Aorta (tissue), 5 donors: ENCODE data around the gene MAGEC3. TPM values are rescaled to one million over a fixed set of nuclear protein-coding genes. Genes with fewer than 3 reads are reported as not detected.

Source experiments
- ATAC-seq: fragments of 200-7000 bp; cut with Tn5 transposase; one replicate; pipeline ENCODE4 v1.9.1; 2022; ENCODE audit warnings: moderate library complexity; ENCODE audit not compliant: low FRiP score
- DNase-seq, 2 donors: peaks; one replicate each; pipeline ENCODE4 v3.0.0-alpha.2; 2020
- H3K27ac ChIP-seq, 2 donors: one replicate each; pipeline ENCODE4 v1.5.1; 2013; ENCODE audit warnings: low read length in 2 of 2, mild to moderate bottlenecking in 2 of 2, moderate library complexity in 2 of 2, control low read depth in 1 of 2, inconsistent platforms in 1 of 2, low read depth in 1 of 2
- H3K27me3 ChIP-seq, 2 donors: one replicate each; pipeline ENCODE4 v1.6.1; 2013; ENCODE audit warnings: control low read depth in 1 of 2, low read length in 1 of 2, mild to moderate bottlenecking in 1 of 2, moderate library complexity in 1 of 2; ENCODE audit not compliant: insufficient read depth in 2 of 2, control insufficient read depth in 1 of 2
- H3K36me3 ChIP-seq, 2 donors: one replicate each; pipeline ENCODE4 v1.6.1; 2013; ENCODE audit warnings: control low read depth in 1 of 2, low read length in 1 of 2, mild to moderate bottlenecking in 1 of 2; ENCODE audit not compliant: insufficient read depth in 2 of 2, control insufficient read depth in 1 of 2
- H3K4me1 ChIP-seq, 2 donors: one replicate each; pipeline ENCODE4 v1.6.1; 2013; ENCODE audit warnings: low read length in 2 of 2, control low read depth in 1 of 2, mild to moderate bottlenecking in 1 of 2, moderate library complexity in 1 of 2; ENCODE audit not compliant: insufficient read depth in 2 of 2, control insufficient read depth in 1 of 2
- H3K4me3 ChIP-seq, 2 donors: one replicate each; pipeline ENCODE4 v1.5.1; 2013; ENCODE audit warnings: low read length in 2 of 2, control low read depth in 1 of 2, mild to moderate bottlenecking in 1 of 2
- H3K9me3 ChIP-seq: one replicate; pipeline ENCODE4 v1.6.1; 2013; ENCODE audit warnings: mild to moderate bottlenecking, low read length; ENCODE audit not compliant: control insufficient read depth
- WGBS, 2 donors: extraction: QIAGEN DNeasy Blood & Tissue Kit; methylation state at CpG; one replicate each; pipeline ENCODE4 v1.1.7; 2013; 5-methylcytosine and 5-hydroxymethylcytosine counted together
- intact Hi-C, 2 donors: fragments of 100-400 bp; cut with DNase I; formaldehyde crosslinking; loops; one replicate each; pipeline versions ENCODE4 v1.14.2 to v1.15.0; 2022
- polyA plus RNA-seq, 2 donors: library from polyadenylated mRNA; stranded (reverse); fragments of 200-250 nt; gene quantifications; one replicate each; pipeline ENCODE4 v1.2.3, GENCODE V29; 2013
- total RNA-seq, 2 donors: library from RNA; stranded (reverse); fragmentation: NEBNext Ultra II Directional; extraction: Animal tissue kit (Norgen Biotek cat#: 25700); gene quantifications; one replicate each; pipeline ENCODE4 v1.2.1, GENCODE V29; 2021
- donor health status: healthy with polysubstance abuse.
- donor health status: Bipolar disorder and iron deficiency.
- donor health status: DM: no; HTN: no; CAD: no.
- donor health status: DM: no; HTN: no; CAD: no.
- donor health status: DM: yes; HTN: yes; CAD: no.

MAGEC3 gene
- total and polyA plus RNA-seq, 4 donors: 0.99 to 4.8 (median 2.2) TPM; not detected in 1

DNA sequence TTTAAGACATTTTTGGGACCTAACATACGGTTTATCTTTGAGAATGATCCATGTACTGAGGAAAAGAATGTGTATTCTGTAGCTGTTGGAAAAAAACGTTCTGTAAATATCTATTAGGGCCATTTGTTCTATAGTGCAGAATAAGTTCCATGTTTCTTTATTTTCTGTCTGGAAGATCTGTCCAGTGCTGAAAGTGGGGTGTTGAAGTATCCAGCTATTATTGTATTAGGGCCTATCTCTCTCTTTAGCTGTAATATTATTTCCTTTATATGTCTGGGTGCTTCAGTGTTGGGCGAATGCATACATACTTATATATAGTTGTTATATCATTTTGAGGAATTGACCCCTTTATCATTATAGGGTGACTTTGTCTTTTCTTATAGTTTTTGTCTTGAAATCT is 90.3 kb downstream of the MAGEC3 start:
- 37 to 57% methylated on average over 3 of the region's 3 CpGs for WGBS, 2 donors
- intact Hi-C loops: no loop called here
- no peak for DNase-seq
- H3K9me3 ChIP-seq: no peaks in the 10 kb centered on the region
- H3K36me3 ChIP-seq: no peaks in the 10 kb centered on the region
- no peaks in the 10 kb centered on the region for H3K27me3 ChIP-seq
- H3K27ac ChIP-seq: no peak overlapping the region
- no peak for ATAC-seq
- H3K4me1 ChIP-seq: no peaks in the 10 kb centered on the region
- H3K4me3 ChIP-seq: no peak overlapping the region

GRCh38 chrX:141934059-141934641 is 96.0 kb downstream of the MAGEC3 start:
- no peaks in the 10 kb centered on the region for H3K36me3 ChIP-seq
- no peaks in the 10 kb centered on the region for H3K9me3 ChIP-seq
- H3K4me1 ChIP-seq: no peaks in the 10 kb centered on the region
- H3K27me3 ChIP-seq: no peaks in the 10 kb centered on the region
- ATAC-seq (no peak), DNase-seq (no peak)
- H3K4me3 ChIP-seq: no peak overlapping the region
- intact Hi-C loops: no loop called here
- WGBS, 2 donors: 69 to 83% methylated on average over 2 of the region's 2 CpGs
- H3K27ac ChIP-seq: no peak overlapping the region

- Histone ChIP-seq H3K4me1 (no peaks in the 10 kb centered on the region), H3K4me3 (no peak overlapping the region), H3K9me3 (no peaks in the 10 kb centered on the region), H3K27ac (no peak overlapping the region), H3K36me3 (no peaks in the 10 kb centered on the region), H3K27me3 (no peaks in the 10 kb centered on the region)
- 90 to 97% methylated on average over 2 of the region's 2 CpGs for WGBS, 2 donors
- intact Hi-C loops: no loop called here
- no peak for DNase-seq
- ATAC-seq: no peak
These were observed 97.5 kb downstream of the MAGEC3 start for GRCh38 chrX:141935645-141936044.

GRCh38 chrX:141936080-141936479 is 98.0 kb downstream of the MAGEC3 start:
- intact Hi-C loops: no loop called here
- no peaks in the 10 kb centered on the region for H3K27me3 ChIP-seq
- DNase-seq: no peak
- no peaks in the 10 kb centered on the region for H3K9me3 ChIP-seq
- no peak for ATAC-seq
- no peak overlapping the region for H3K4me3 ChIP-seq
- WGBS, 2 donors: 59 to 90% methylated on average over 1 of the region's 1 CpG
- H3K4me1 ChIP-seq: no peaks in the 10 kb centered on the region
- H3K27ac ChIP-seq: no peak overlapping the region
- no peaks in the 10 kb centered on the region for H3K36me3 ChIP-seq

DNA sequence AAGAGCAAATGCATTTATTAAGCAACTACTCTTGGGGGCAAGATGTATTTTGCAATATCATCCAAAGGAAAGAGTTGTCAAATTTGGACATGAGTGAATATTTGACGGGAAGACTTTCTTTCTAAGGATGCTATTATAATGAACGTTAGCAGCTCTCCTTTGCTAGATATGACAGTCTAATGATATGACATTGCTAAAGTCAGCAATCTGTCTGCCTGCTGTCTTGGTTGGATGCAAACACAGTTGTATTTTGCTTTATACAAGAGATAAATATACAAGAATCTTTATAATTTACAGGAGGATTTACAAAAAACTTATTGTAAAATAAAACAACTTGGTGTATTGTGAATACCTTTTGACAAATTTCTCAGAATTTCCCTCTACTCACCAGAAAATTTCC is 103.1 kb downstream of the MAGEC3 start:
- no peaks in the 10 kb centered on the region for H3K4me1 ChIP-seq
- no peaks in the 10 kb centered on the region for H3K27me3 ChIP-seq
- no peaks in the 10 kb centered on the region for H3K9me3 ChIP-seq
- ATAC-seq (no peak), DNase-seq (no peak)
- no peak overlapping the region for H3K4me3 ChIP-seq
- intact Hi-C loops: no loop called here
- H3K36me3 ChIP-seq: no peaks in the 10 kb centered on the region
- WGBS, 2 donors: 87 to 91% methylated on average over 2 of the region's 2 CpGs
- no peak overlapping the region for H3K27ac ChIP-seq

DNA sequence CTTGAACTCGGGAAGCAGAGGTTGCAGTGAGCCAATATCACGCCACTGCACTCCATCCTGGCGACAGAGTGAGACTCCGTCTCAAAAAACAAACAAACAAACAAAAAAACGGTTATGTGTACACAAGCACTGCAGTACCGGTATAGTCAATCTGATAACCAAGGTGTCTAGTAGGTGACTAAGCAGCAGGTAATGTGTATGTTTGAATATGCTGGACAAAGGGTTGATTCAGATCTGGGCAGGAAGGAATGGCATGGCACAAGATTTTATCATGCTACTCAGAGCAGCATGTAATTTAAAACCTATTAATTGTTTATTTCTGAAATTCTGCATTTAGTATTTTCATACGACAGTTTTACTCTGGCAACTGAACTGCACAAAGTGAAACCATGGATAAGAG is 107.3 kb downstream of the MAGEC3 start:
- WGBS, 2 donors: 72 to 95% methylated on average over 7 of the region's 7 CpGs
- DNase-seq: no peak
- no peak overlapping the region for H3K4me3 ChIP-seq
- H3K4me1 ChIP-seq: no peaks in the 10 kb centered on the region
- ATAC-seq: no peak
- no peak overlapping the region for H3K27ac ChIP-seq
- H3K36me3 ChIP-seq: no peaks in the 10 kb centered on the region
- H3K9me3 ChIP-seq: no peaks in the 10 kb centered on the region
- H3K27me3 ChIP-seq: no peaks in the 10 kb centered on the region
- intact Hi-C loops: no loop called here

DNA sequence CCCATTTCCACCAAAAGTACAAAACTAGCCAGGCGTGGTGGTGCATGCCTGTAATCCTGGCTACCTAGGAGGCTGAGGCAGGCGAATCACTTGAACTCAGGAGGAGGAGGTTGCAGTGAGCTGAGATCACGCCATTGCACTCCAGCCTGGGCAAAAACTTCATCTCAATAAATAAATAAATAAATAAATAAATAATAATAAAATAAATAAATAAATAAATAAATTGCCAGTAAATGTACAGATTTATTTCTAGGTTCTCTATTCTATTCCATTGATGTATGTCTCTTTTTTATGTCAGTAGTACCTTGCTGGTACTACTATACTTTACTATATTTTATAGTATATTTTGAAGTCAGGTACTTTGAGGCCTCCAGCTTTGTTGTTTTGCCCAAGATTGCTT is 109.2 kb downstream of the MAGEC3 start:
- intact Hi-C loops: no loop called here
- H3K9me3 ChIP-seq: no peaks in the 10 kb centered on the region
- WGBS, 2 donors: 81 to 98% methylated on average over 3 of the region's 3 CpGs
- ATAC-seq: no peak
- H3K27me3 ChIP-seq: no peaks in the 10 kb centered on the region
- no peak overlapping the region for H3K27ac ChIP-seq
- no peaks in the 10 kb centered on the region for H3K36me3 ChIP-seq
- DNase-seq: no peak
- no peak overlapping the region for H3K4me3 ChIP-seq
- no peaks in the 10 kb centered on the region for H3K4me1 ChIP-seq

Other genes starting within 250 kb of the MAGEC3 start
- not detected for gene SPANXA2, start 248.6 kb upstream of the MAGEC3 start, total RNA-seq
- gene SPANXA2, start 248.6 kb upstream of the MAGEC3 start, polyA plus RNA-seq: not detected
- gene SPANXD, start 139.6 kb upstream of the MAGEC3 start, total RNA-seq: not detected
- not detected for gene SPANXD, start 139.6 kb upstream of the MAGEC3 start, polyA plus RNA-seq
- not detected for gene MAGEC1, start 65.6 kb downstream of the MAGEC3 start, total RNA-seq
- gene MAGEC1, start 65.6 kb downstream of the MAGEC3 start, polyA plus RNA-seq: not detected